Heart left ventricle (tissue), 13 donors: Measurements from ENCODE around the gene FBXL4.

ENCODE experiments used
- CTCF ChIP-seq, 12 donors: fragments of 200-600 bp; sonication (generic) in 4 of 12; IDR thresholded peaks; one replicate each; pipeline versions ENCODE4 v1.5.0 to v1.8.0; 2018 to 2022; ENCODE audit warnings: antibody characterized with exemption in 12 of 12, mild to moderate bottlenecking in 5 of 12
- POLR2A ChIP-seq, 2 donors: fragments of 450-650 bp; IDR thresholded peaks; one replicate each; pipeline ENCODE4 v1.6.1; 2017; ENCODE audit warnings: antibody characterized with exemption in 2 of 2, mild to moderate bottlenecking in 2 of 2, moderate library complexity in 2 of 2
- donor health status: ischemic (EF 13 %, LVEDD 7.1; RV severe dilation, severe dysfunction).
- donor health status: DM: no; HTN: yes; CAD: no.
- donor health status: DM: no; HTN: no; CAD: no.
- donor health status: ischemic (EF 25% LVEDD 6.9; RV normal size, moderate dysfunction).
- donor health status: ischemic (EF 25% LVEDD 5.7; RV mildly dilated, moderate dysfunction).
- donor health status: ischemic (EF 35%, LVEDD 5.7; RV mildly dilated, moderate dysfunction).
- donor health status: nonischemic (EF 11% LVEDD 7.7; RV severe dilation, severe dysfunction).
- donor health status: DM: yes; HTN: yes; CAD: no.
- donor health status: PGD.
- donor health status: ischemic (EF 29% LVEDD 5.4; RV normal size, mild dysfunction).
- donor health status: nonischemic (EF 23%, LVEDD 6.1; RV moderate dilation, normal function).

- no peak for TF ChIP-seq CTCF (IDR thresholded peaks at IDR 0.05)
- no peak for TF ChIP-seq POLR2A (IDR thresholded peaks at IDR 0.05)
Measured at GRCh38 chr6:98900706-98901105, 47.0 kb downstream of the FBXL4 start.
